NT2/D1 (cell line): ENCODE results near the gene MAGED1.
A peak's percentile ranks its signal among the peaks of the same experiment; 100 is the strongest.

Experiments used
- DNase-seq: peaks from one replicate; pipeline ENCODE4 v3.0.0-alpha.2; 2011; ENCODE audit warnings: low read depth, low spot score
- H3K27me3 ChIP-seq: 2 replicates; pipeline ENCODE4 v1.6.0; 2011; ENCODE audit warnings: mild to moderate bottlenecking; ENCODE audit not compliant: insufficient read length, insufficient read depth
- H3K36me3 ChIP-seq: 2 replicates; pipeline ENCODE4 v1.6.1; 2011; ENCODE audit warnings: mild to moderate bottlenecking, low read length, mixed read lengths; ENCODE audit not compliant: insufficient read depth, insufficient read length
- H3K4me1 ChIP-seq: 2 replicates; pipeline ENCODE4 v1.5.1; 2011; ENCODE audit not compliant: insufficient read depth, insufficient read length
- H3K4me3 ChIP-seq: 2 replicates; pipeline ENCODE4 v1.5.1; 2011; ENCODE audit warnings: low read depth; ENCODE audit not compliant: insufficient read length
- H3K9ac ChIP-seq: 2 replicates; pipeline ENCODE4 v1.6.0; 2011; ENCODE audit warnings: low read depth; ENCODE audit not compliant: insufficient read length
- H3K9me3 ChIP-seq: 2 replicates; pipeline ENCODE4 v1.5.1; 2011; ENCODE audit warnings: mild to moderate bottlenecking, low read length; ENCODE audit not compliant: insufficient read depth
- SUZ12 ChIP-seq: IDR thresholded peaks from 2 replicates; pipeline ENCODE4 v1.6.1; 2011; ENCODE audit not compliant: insufficient read length, insufficient read depth; ENCODE audit errors: extremely low read depth
- YY1 ChIP-seq: IDR thresholded peaks from 2 replicates; pipeline ENCODE4 v1.6.1; 2011; ENCODE audit not compliant: insufficient read length, insufficient read depth
- ZNF274 ChIP-seq: IDR thresholded peaks from 2 replicates; pipeline ENCODE4 v1.6.1; 2011; ENCODE audit warnings: mild to moderate bottlenecking, low read depth, low read length

The MAGED1 gene

GRCh38 chrX:51892921-51893745, at the start of gene MAGED1:
MAGED1 (plus strand) TSS chrX:51893623; CDS start chrX:51894305, 682 bp downstream.
- TF ChIP-seq ZNF274 (no peak), SUZ12 (no peak)
- Histone ChIP-seq H3K4me3 (peak within 1 kb of the TSS; percentile 67), H3K9me3 (no peaks in the 10 kb centered on the region), H3K9ac (peak within 1 kb of the TSS; percentile 82), H3K36me3 (peaks cover 34% of the 10 kb centered on the region), H3K4me1 (peaks cover 10% of the 10 kb centered on the region), H3K27me3 (no peaks in the 10 kb centered on the region)
- peak; percentile 94 for DNase-seq

- no peaks in the 10 kb centered on the region for H3K27me3 ChIP-seq
- peaks cover 6% of the 10 kb centered on the region; the same call in 1 of the 2 replicates for H3K9me3 ChIP-seq
- H3K4me3 ChIP-seq = no peak overlapping the region
- TF ChIP-seq ZNF274 = no peak
- no peak for TF ChIP-seq SUZ12
- no peak for TF ChIP-seq YY1
- no peak overlapping the region for H3K9ac ChIP-seq
- H3K4me1 ChIP-seq = no peaks in the 10 kb centered on the region
- DNase-seq = no peak
- peaks cover 5% of the 10 kb centered on the region for H3K36me3 ChIP-seq
These were observed 46.0 kb upstream of the MAGED1 start for GRCh38 chrX:51847463-51847862.

GRCh38 chrX:51851507-51852085, 41.8 kb upstream of the MAGED1 start:
- H3K36me3 ChIP-seq = peaks cover 3% of the 10 kb centered on the region
- H3K27me3 ChIP-seq = no peaks in the 10 kb centered on the region
- no peak for DNase-seq
- TF ChIP-seq YY1 (no peak), SUZ12 (no peak), ZNF274 (no peak)
- H3K9ac ChIP-seq = no peak overlapping the region
- H3K4me1 ChIP-seq = no peaks in the 10 kb centered on the region
- H3K9me3 ChIP-seq = peaks cover 33% of the 10 kb centered on the region
- no peak overlapping the region for H3K4me3 ChIP-seq

- TF ChIP-seq SUZ12 (no peak), YY1 (no peak), ZNF274 (no peak)
- H3K36me3 ChIP-seq = peaks cover 4% of the 10 kb centered on the region
- H3K4me3 ChIP-seq = no peak overlapping the region
- no peak overlapping the region for H3K9ac ChIP-seq
- no peak for DNase-seq
- H3K4me1 ChIP-seq = no peaks in the 10 kb centered on the region
- H3K9me3 ChIP-seq = peaks cover 38% of the 10 kb centered on the region
- H3K27me3 ChIP-seq = no peaks in the 10 kb centered on the region
These were observed 41.3 kb upstream of the MAGED1 start for GRCh38 chrX:51852096-51852495.

- no peak overlapping the region for H3K9ac ChIP-seq
- H3K4me1 ChIP-seq = no peaks in the 10 kb centered on the region
- H3K27me3 ChIP-seq = no peaks in the 10 kb centered on the region
- H3K36me3 ChIP-seq = peaks cover 4% of the 10 kb centered on the region
- no peak overlapping the region for H3K4me3 ChIP-seq
- TF ChIP-seq ZNF274 = no peak
- no peak for TF ChIP-seq SUZ12
- TF ChIP-seq YY1 = no peak
- H3K9me3 ChIP-seq = peaks cover 43% of the 10 kb centered on the region
- DNase-seq = no peak
These were observed 40.8 kb upstream of the MAGED1 start for GRCh38 chrX:51852621-51853020.

- DNase-seq = no peak
- Histone ChIP-seq H3K9me3 (peaks cover 48% of the 10 kb centered on the region), H3K4me1 (no peaks in the 10 kb centered on the region), H3K27me3 (no peaks in the 10 kb centered on the region), H3K4me3 (no peak overlapping the region), H3K36me3 (peaks cover 4% of the 10 kb centered on the region), H3K9ac (no peak overlapping the region)
- TF ChIP-seq ZNF274 (no peak), YY1 (no peak), SUZ12 (no peak)
These were observed 40.2 kb upstream of the MAGED1 start for GRCh38 chrX:51853251-51853650.

- Histone ChIP-seq H3K27me3 (no peaks in the 10 kb centered on the region), H3K4me3 (no peak overlapping the region), H3K4me1 (no peaks in the 10 kb centered on the region), H3K9me3 (peaks cover 52% of the 10 kb centered on the region), H3K9ac (no peak overlapping the region), H3K36me3 (peaks cover 4% of the 10 kb centered on the region)
- no peak for TF ChIP-seq YY1
- TF ChIP-seq SUZ12 = no peak
- no peak for TF ChIP-seq ZNF274
- DNase-seq = no peak
These were observed 37.7 kb upstream of the MAGED1 start for GRCh38 chrX:51855698-51856097.
